Measurements from ENCODE around the gene EVI5L.

The EVI5L gene

DNA sequence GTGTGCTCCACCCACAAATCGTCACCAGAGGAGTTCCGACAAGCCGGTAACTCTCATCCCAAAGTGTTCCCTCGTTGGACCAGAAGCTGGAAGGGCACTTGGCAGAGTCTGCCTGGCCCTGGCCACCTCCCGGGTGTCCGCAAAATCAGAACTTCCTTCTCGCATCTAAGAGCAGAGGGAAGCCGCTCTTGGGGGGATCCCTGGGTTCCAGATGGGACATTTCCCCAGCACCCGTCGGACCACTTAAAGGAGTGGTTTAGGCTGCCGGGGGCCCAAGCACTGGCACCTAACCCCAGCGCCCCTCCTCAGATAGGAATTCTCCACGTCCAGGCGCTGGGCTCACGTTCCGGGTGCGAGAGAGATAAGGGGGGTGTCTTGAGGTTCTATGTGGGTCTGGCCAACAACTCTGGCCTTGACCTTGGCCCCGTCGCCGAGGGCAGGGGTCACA, 72.8 kb downstream of the EVI5L start:
- Histone ChIP-seq H3K27me3 (ENCODE audit: control insufficient read depth in 5 of 5, insufficient read depth in 4 of 5, low read length in 5 of 5) (peaks cover 0 to 11% (median 0%) of the 10 kb centered on the region in 5 donors), H3K4me1 (ENCODE audit: control insufficient read depth in 5 of 5, insufficient read depth in 5 of 5, low read length in 5 of 5) (peaks cover 8 to 36% (median 35%) of the 10 kb centered on the region in 5 donors)

DNA sequence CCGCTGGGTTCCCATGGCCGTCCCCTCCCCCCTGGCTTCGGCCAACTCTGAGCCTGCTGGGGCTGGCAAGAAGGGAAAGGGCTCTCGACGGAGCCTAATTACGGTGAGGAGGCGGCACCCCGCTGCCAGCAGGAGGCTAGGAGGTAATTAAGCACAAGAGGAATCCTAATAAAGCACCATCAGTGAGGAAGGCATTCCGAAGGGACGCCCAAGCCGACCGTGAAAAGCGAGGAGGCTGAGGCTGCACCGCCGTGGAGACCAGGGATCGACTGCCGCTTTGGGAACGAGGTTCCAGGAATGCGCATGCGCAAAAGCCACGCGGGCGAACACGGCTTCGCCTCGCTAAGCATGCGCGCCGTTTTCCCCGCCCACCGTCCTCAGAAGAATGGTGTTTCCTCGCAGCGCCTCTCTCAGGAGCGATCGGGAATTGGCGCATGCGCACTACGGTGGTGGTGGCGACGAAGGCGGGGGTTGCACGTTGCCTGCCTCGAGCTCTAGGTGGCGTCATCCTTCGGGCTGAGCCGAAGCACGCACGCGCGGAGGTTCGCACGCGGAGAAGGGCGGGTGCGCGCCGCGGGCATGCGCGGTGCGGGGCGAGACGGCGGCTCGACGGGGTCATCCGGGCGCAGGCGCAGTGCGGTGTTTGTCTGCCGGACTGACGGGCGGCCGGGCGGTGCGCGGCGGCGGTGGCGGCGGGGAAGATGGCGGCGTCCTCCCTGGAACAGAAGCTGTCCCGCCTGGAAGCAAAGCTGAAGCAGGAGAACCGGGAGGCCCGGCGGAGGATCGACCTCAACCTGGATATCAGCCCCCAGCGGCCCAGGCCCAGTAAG, 73.4 kb downstream of the EVI5L start, which contains the start of gene MAP2K7:
Gene MAP2K7 (plus strand): TSS at position 634 of the 830 bp plus-strand sequence. CDS start 68 bp downstream, at position 702.
- H3K9me3 ChIP-seq (ENCODE audit: control insufficient read depth in 5 of 5, low read length in 5 of 5): no peaks in the 10 kb centered on the region

More for the DNA sequence above, 72.8 kb downstream of the EVI5L start:
- Histone ChIP-seq H3K4me3 (ENCODE audit: low read depth in 1 of 5, low read length in 5 of 5) (peak overlapping the region; percentile 72 to 84 (median 79)), H3K9me3 (ENCODE audit: control insufficient read depth in 5 of 5, low read length in 5 of 5) (no peaks in the 10 kb centered on the region), H3K36me3 (ENCODE audit: control insufficient read depth in 5 of 5, insufficient read depth in 5 of 5, low read length in 5 of 5) (peaks cover 0 to 14% (median 5%) of the 10 kb centered on the region in 5 donors), H3K9ac (ENCODE audit: low read length in 5 of 5) (peak overlapping the region; percentile 38 to 81 (median 75)), H3K27ac (ENCODE audit: low read depth, low read length) (peak overlapping the region; percentile 62)

DNA sequence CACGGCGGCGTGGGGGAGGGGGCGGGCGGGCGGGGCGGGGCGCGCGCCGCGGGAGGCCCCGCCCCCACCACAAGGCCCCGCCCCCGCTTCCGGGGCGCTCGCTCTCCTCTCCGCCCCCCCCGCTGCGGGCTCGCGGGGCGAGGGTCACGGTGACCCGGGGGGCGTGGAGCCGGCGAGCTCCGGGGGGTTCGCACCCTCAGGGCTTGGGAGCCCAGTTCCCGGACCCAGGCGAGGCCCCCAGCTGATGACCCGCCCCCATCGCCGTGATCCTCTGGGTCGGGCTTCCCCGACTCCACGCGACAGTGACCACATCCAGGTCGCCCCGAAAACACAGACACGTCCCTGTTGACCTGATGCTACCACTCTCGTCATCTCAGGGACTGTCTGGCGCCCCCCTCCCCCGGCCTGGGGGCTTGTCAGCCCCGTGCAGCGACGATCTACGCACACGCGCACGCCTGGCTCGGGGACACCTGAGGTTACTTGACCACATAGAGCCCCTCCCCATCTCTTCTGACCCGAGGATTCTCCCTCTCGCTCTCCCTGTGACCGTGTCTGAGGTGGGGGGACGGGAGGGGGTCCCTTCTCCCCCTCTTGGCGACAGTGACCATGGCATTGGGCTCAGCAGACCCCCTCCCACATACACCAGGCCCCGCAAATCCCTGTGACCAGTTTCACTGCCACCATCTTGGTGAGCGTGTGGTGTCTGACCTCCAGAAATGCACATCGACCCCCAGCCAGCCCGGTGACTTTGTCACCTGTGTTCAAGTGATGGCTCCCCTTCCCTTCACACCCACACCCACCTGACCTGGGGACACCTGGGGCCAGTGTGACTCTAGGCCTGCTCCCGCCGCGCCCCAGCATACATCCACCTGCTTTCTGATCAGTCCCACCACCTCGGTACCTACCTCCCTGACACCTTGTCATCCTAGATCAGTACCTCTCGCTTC, 74.3 kb downstream of the EVI5L start:
- Histone ChIP-seq H3K4me3 (ENCODE audit: low read depth in 1 of 5, low read length in 5 of 5) (peak overlapping the region; percentile 80 to 94 (median 84)), H3K4me1 (ENCODE audit: control insufficient read depth in 5 of 5, insufficient read depth in 5 of 5, low read length in 5 of 5) (peaks cover 8 to 36% (median 35%) of the 10 kb centered on the region in 5 donors), H3K36me3 (ENCODE audit: control insufficient read depth in 5 of 5, insufficient read depth in 5 of 5, low read length in 5 of 5) (peaks cover 0 to 26% (median 13%) of the 10 kb centered on the region in 5 donors), H3K9ac (ENCODE audit: low read length in 5 of 5) (peak overlapping the region; percentile 46 to 91 (median 84)), H3K9me3 (ENCODE audit: control insufficient read depth in 5 of 5, low read length in 5 of 5) (no peaks in the 10 kb centered on the region), H3K27ac (ENCODE audit: low read depth, low read length) (peak overlapping the region; percentile 30), H3K27me3 (ENCODE audit: control insufficient read depth in 5 of 5, insufficient read depth in 4 of 5, low read length in 5 of 5) (peaks cover 0 to 6% (median 0%) of the 10 kb centered on the region in 5 donors)

More for the DNA sequence above, 73.4 kb downstream of the EVI5L start, which contains the start of gene MAP2K7:
- Histone ChIP-seq H3K4me3 (ENCODE audit: low read depth in 1 of 5, low read length in 5 of 5) (peak within 1 kb of the TSS; percentile 80 to 94 (median 84)), H3K36me3 (ENCODE audit: control insufficient read depth in 5 of 5, insufficient read depth in 5 of 5, low read length in 5 of 5) (peaks cover 0 to 18% (median 9%) of the 10 kb centered on the region in 5 donors), H3K4me1 (ENCODE audit: control insufficient read depth in 5 of 5, insufficient read depth in 5 of 5, low read length in 5 of 5) (peaks cover 8 to 36% (median 35%) of the 10 kb centered on the region in 5 donors), H3K27ac (ENCODE audit: low read depth, low read length) (peak within 1 kb of the TSS; percentile 62), H3K9ac (ENCODE audit: low read length in 5 of 5) (peak within 1 kb of the TSS; percentile 52 to 91 (median 84)), H3K27me3 (ENCODE audit: control insufficient read depth in 5 of 5, insufficient read depth in 4 of 5, low read length in 5 of 5) (peaks cover 0 to 11% (median 0%) of the 10 kb centered on the region in 5 donors)

DNA sequence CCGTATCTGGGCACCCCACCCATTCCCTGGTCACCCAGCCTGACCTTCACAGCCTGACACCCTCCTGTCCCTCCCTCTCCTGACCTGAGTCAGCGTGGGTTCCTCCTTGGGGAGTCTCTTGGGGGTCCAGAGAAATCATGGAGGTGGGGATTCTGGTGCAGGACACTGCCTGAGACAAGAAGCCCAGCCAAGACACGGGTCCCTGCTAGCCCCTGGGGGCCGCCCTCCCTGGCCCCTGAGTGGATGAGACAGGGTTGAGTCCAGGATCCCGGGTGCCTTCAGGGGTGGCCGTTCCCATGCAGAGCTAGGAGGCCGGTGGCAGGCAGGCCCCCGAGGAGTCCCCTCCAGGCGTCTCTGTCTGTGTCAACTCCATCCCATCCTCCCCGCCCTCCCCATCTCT, 75.2 kb downstream of the EVI5L start:
- peaks cover 8 to 36% (median 35%) of the 10 kb centered on the region in 5 donors for H3K4me1 ChIP-seq (ENCODE audit: control insufficient read depth in 5 of 5, insufficient read depth in 5 of 5, low read length in 5 of 5)
- no peak overlapping the region for H3K27ac ChIP-seq (ENCODE audit: low read depth, low read length)
- H3K36me3 ChIP-seq (ENCODE audit: control insufficient read depth in 5 of 5, insufficient read depth in 5 of 5, low read length in 5 of 5): peaks cover 0 to 33% (median 21%) of the 10 kb centered on the region in 5 donors
- H3K4me3 ChIP-seq (ENCODE audit: low read depth in 1 of 5, low read length in 5 of 5): peak overlapping the region in 3 of 5 donors; percentile 80 to 94 (median 84)
- H3K9ac ChIP-seq (ENCODE audit: low read length in 5 of 5): peak overlapping the region in 4 of 5 donors; percentile 46 to 91 (median 72)
- H3K27me3 ChIP-seq (ENCODE audit: control insufficient read depth in 5 of 5, insufficient read depth in 4 of 5, low read length in 5 of 5): peaks cover 0 to 2% (median 0%) of the 10 kb centered on the region in 5 donors
- H3K9me3 ChIP-seq (ENCODE audit: control insufficient read depth in 5 of 5, low read length in 5 of 5): no peaks in the 10 kb centered on the region

DNA sequence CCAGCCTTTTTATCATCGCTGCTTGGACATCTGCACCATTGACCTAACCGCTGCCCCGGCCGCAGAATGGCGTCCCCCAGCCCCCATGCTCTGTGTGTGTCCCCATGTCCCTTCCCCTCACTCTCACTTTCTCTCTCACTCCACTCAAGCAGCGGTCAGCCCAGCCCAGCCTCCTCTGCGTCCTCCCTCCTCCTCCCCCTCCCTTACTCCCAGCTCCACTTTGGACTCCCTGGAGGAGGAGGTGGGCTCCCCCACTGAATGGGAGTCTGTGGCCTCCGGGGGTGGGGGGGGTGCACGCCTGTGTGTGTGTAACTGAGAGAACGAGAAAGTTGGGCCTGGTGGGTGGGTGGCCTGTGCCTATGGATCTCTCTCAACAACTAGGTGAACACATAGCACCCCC, 75.8 kb downstream of the EVI5L start:
- Histone ChIP-seq H3K4me3 (ENCODE audit: low read depth in 1 of 5, low read length in 5 of 5) (no peak overlapping the region), H3K27me3 (ENCODE audit: control insufficient read depth in 5 of 5, insufficient read depth in 4 of 5, low read length in 5 of 5) (no peaks in the 10 kb centered on the region), H3K9me3 (ENCODE audit: control insufficient read depth in 5 of 5, low read length in 5 of 5) (no peaks in the 10 kb centered on the region), H3K36me3 (ENCODE audit: control insufficient read depth in 5 of 5, insufficient read depth in 5 of 5, low read length in 5 of 5) (peaks cover 0 to 39% (median 27%) of the 10 kb centered on the region in 5 donors), H3K9ac (ENCODE audit: low read length in 5 of 5) (peak overlapping the region in 1 of 5 donors; percentile 91), H3K4me1 (ENCODE audit: control insufficient read depth in 5 of 5, insufficient read depth in 5 of 5, low read length in 5 of 5) (peaks cover 8 to 36% (median 35%) of the 10 kb centered on the region in 5 donors), H3K27ac (ENCODE audit: low read depth, low read length) (no peak overlapping the region)

DNA sequence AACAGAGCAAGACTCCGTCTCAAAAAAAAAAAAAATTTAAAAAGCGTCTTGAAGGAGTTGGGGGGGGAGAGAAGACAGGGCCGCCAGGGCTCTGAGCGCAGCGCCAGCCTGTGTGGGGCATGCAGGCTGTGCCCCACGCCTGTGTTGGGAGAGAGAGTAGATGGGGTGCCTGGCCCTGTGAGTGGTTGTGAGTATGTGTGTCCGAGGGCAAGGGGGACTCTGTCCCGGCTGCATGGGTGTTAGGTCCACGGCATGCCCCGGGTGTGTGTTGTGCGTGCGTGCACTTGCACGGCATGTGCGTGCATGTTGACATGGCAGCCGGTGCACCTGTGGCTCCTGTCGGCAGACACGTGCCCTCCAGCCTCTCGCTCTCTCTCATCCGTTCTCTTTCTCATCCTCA, 77.1 kb downstream of the EVI5L start:
- Histone ChIP-seq H3K27me3 (ENCODE audit: control insufficient read depth in 5 of 5, insufficient read depth in 4 of 5, low read length in 5 of 5) (no peaks in the 10 kb centered on the region), H3K4me1 (ENCODE audit: control insufficient read depth in 5 of 5, insufficient read depth in 5 of 5, low read length in 5 of 5) (peaks cover 8 to 36% (median 35%) of the 10 kb centered on the region in 5 donors), H3K4me3 (ENCODE audit: low read depth in 1 of 5, low read length in 5 of 5) (no peak overlapping the region), H3K9me3 (ENCODE audit: control insufficient read depth in 5 of 5, low read length in 5 of 5) (no peaks in the 10 kb centered on the region), H3K36me3 (ENCODE audit: control insufficient read depth in 5 of 5, insufficient read depth in 5 of 5, low read length in 5 of 5) (peaks cover 0 to 51% (median 39%) of the 10 kb centered on the region in 5 donors), H3K27ac (ENCODE audit: low read depth, low read length) (no peak overlapping the region), H3K9ac (ENCODE audit: low read length in 5 of 5) (no peak overlapping the region)

DNA sequence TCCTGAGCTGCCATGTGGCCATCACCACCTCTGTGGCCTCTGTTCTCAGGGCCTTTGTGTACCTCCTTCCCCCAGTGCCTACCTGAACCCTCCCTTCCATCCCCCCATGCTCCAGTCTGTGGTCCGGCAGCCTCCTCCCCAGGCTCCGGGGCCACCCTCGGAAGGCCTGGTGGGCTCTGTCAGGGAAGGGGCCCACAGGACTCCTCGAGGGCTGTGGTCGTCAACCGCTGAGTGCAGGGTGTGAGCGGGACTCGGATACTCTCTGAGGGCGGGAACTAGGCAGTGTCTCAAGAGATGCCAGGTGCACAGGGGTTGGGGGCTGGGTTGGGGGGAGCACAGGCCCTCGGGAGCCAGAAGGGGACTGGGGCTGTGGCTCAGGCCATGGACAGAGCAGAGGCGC, 77.5 kb downstream of the EVI5L start:
- peaks cover 0 to 55% (median 42%) of the 10 kb centered on the region in 5 donors for H3K36me3 ChIP-seq (ENCODE audit: control insufficient read depth in 5 of 5, insufficient read depth in 5 of 5, low read length in 5 of 5)

DNA sequence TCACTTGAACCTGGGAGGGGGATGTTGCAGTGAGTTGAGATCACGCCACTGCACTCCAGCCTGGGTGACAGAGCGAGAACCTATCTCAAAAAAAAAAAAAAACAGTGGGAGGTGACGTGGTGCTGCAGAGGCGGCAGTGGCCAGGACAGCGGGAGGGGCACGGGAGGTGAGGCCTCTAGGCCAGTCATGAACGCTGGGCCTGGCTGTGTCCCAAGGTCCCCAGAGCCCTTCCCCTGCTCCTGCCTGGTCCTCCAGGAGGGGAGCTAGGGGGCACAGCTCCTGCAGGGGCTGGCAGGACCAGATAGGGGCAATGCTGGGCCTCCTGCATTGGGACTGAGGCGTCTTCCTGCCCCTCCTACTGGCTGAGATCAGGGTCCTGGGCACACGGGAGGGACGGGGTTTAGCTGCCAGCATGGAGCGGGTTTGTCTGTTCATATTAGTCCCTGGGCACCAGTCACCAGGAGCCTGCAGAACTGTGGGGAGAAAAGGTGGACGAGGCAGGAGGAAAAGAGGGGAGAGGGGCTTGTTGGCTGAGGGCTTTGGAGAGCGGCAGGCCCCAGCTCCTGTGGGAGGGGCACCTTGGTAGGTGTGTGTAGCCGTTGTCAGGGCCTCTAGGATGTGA, 78.2 kb downstream of the EVI5L start:
- no peaks in the 10 kb centered on the region for H3K9me3 ChIP-seq (ENCODE audit: control insufficient read depth in 5 of 5, low read length in 5 of 5)
- peaks cover 8 to 28% (median 27%) of the 10 kb centered on the region in 5 donors for H3K4me1 ChIP-seq (ENCODE audit: control insufficient read depth in 5 of 5, insufficient read depth in 5 of 5, low read length in 5 of 5)

More for the DNA sequence above, 77.5 kb downstream of the EVI5L start:
- H3K4me1 ChIP-seq (ENCODE audit: control insufficient read depth in 5 of 5, insufficient read depth in 5 of 5, low read length in 5 of 5): peaks cover 8 to 34% (median 33%) of the 10 kb centered on the region in 5 donors
- H3K27ac ChIP-seq (ENCODE audit: low read depth, low read length): no peak overlapping the region
- no peaks in the 10 kb centered on the region for H3K27me3 ChIP-seq (ENCODE audit: control insufficient read depth in 5 of 5, insufficient read depth in 4 of 5, low read length in 5 of 5)
- H3K9me3 ChIP-seq (ENCODE audit: control insufficient read depth in 5 of 5, low read length in 5 of 5): no peaks in the 10 kb centered on the region
- H3K4me3 ChIP-seq (ENCODE audit: low read depth in 1 of 5, low read length in 5 of 5): no peak overlapping the region
- H3K9ac ChIP-seq (ENCODE audit: low read length in 5 of 5): no peak overlapping the region

More for the DNA sequence above, 78.2 kb downstream of the EVI5L start:
- Histone ChIP-seq H3K27ac (ENCODE audit: low read depth, low read length) (no peak overlapping the region), H3K36me3 (ENCODE audit: control insufficient read depth in 5 of 5, insufficient read depth in 5 of 5, low read length in 5 of 5) (peaks cover 0 to 61% (median 46%) of the 10 kb centered on the region in 5 donors), H3K27me3 (ENCODE audit: control insufficient read depth in 5 of 5, insufficient read depth in 4 of 5, low read length in 5 of 5) (no peaks in the 10 kb centered on the region), H3K4me3 (ENCODE audit: low read depth in 1 of 5, low read length in 5 of 5) (no peak overlapping the region), H3K9ac (ENCODE audit: low read length in 5 of 5) (no peak overlapping the region)
